DMS153 treated with DMSO at 0.1 percent for 48 hours (cell line): ENCODE data around the gene ATP5MC2.
"Not testable (repeated sequence)": the region's sequence is repeated elsewhere in the genome, so short reads cannot be mapped to it uniquely, and the experiment has no call there.

Experiments
- DNase-seq: peaks from one replicate; lab custom pipeline; 2025; ENCODE audit not compliant: unreplicated experiment; lab: John Stamatoyannopoulos, UW

ATP5MC2 gene

GRCh38 chr12:53653595-53653994 lies 22.3 kb downstream of the ATP5MC2 start:
- DNase-seq = no peak

DNA sequence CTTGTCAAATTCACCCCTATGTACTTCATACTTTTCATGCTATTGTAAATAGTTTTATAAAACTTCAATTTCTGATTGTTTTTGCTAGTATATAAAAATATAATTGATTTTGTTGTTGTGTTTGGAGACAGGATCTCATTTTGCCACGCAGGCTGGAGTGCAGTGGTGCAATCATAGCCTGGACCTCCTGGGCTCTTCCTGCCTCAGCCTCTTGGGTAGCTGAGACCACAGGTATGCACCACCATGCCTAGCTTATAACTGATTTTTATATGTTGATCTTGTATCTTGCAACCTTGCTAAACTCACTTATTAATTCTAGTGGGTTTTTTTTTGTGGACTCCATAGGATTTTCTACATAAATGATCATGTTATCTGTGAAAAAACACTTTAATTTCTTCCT lies 23.5 kb downstream of the ATP5MC2 start:
- no peak for DNase-seq

DNA sequence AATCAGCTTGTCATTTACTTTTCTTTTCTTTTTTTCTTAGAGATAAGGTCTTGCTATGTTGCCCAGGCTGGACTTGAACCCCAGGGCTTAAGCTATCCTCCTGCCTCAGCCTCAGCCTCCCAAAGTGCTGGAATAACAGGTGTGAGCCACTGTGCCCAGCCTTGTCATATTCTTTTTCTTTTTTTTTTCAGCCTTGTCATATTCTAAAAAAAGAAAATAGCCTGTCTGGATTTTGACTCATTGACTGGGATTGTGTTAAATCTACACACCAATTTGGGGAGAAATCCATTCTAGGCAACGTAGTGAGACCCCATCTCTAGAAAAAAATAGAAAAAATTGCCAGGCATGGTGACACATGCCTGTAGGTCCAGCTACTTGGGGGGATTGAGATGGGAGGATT lies 24.1 kb downstream of the ATP5MC2 start:
- no peak for DNase-seq

GRCh38 chr12:53646300-53646699 lies 29.6 kb downstream of the ATP5MC2 start:
- DNase-seq = not testable (repeated sequence)

DNA sequence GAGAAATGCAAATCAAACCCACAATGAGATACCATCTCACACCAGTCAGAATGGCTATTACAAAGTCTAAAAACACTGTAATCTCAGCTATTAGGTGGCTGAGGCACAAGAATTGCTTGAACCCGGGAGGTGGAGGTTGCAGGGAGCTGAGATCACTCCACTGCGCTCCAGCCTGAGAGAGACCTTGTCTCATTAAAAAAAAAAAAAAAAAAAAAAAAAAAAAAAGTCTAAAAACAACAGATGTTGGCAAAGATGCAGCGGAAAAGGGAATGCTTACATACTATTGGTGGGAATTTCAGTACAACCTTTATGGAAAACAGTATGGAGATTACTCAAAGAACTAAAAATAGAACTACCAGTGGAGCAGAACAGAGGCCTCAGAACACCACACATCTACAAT lies 30.7 kb downstream of the ATP5MC2 start:
- no peak for DNase-seq

DNA sequence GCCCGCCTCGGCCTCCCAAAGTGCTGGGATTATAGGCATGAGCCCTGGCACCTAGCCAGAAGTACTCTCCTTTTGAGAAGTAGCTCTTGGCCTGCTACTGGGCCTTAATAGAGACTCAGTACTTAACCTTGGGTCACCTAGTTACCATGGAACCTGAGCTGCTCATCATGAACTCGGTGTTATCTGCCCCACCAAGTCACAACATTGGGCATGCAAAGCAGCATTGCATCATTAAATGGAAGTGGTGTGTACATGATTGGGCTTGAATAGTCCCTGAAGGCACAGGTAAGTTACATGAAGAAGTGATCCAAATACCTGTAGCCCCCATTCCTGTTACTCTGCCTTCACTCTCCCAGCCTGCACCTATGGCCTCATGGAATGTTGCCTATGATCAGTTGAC lies 31.8 kb downstream of the ATP5MC2 start:
- DNase-seq = no peak

DNA sequence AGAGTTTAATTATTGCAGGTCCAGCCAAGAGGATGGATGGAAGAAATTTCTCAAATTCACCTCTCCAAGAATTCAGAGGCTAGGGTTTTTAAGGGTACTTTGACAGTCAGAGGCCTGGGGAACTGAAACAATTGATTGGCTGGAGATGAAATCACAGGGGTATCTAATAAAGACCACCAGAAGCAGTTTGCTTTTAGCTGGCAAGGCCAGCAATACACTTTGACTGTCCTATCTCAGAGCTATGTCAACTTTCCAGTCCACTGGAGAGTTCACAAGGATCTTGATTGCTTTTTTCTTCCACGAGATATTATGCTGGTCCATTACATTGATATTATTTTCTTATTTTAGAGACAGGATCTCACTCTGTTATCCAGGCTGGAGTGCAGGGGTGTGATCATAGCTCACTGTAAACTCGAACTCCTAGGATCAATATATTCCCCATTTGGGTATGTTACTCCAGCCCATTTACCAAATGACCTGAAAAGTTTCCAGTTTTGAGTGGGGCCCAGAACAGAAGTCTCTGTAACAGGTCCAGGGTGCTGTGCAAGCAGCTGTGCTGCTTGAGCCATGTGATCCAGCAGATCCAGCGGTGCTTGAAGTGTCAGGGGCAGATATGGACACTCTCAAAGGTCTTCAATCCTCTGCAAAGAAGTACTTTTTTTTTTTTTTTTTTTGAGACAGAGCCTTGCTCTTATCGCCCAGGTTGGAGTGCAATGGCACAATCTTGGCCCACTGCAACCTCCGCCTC lies 32.5 kb downstream of the ATP5MC2 start:
- DNase-seq = no peak

- no peak for DNase-seq
These were observed 37.8 kb downstream of the ATP5MC2 start for GRCh38 chr12:53638057-53638456.

- no peak for DNase-seq
These were observed 39.2 kb downstream of the ATP5MC2 start for GRCh38 chr12:53636641-53637040.

GRCh38 chr12:53635708-53636107 lies 40.2 kb downstream of the ATP5MC2 start:
- not testable (repeated sequence) for DNase-seq

- no peak for DNase-seq
These were observed 44.2 kb downstream of the ATP5MC2 start for GRCh38 chr12:53631721-53632120.

DNA sequence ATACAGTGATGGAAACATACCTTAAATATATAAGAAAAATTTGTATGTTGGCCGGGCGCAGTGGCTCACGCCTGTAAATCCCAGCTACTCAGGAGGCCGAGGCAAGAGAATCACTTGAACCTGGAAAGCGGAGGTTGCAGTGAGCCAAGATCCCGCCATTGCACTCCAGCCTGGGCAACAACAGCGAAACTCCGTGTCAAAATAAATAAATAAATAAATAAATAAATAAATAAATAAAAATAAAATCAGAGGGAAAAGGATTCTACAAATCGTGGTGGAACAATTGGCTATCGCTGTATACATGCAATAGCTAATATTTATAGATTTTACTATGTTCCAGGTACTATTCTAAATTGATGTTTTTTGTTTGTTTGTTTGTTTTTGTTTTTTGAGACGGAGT lies 48.0 kb downstream of the ATP5MC2 start:
- DNase-seq = no peak

DNA sequence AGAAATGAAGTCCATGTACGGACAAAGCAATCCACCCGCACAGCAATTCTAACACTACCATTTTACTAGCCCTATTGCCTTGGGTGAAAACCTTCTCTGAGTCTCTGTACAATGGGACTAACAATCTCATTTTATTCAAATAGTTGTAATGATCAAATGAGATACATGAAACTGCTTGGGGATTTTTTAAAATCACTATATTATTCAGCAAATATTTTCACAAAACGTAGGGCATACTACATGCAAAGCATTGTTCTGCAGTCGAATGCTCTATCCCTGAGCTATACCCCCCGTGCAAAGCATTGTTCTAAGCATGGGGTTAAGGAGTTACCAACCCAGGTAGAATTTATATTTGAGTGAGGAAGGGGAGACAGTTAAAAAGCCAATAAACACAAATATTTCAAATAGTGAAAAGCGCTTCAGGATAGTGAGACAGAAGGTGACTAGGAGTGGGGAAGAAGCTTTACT lies 49.1 kb downstream of the ATP5MC2 start:
- DNase-seq = peak; percentile 27

DNA sequence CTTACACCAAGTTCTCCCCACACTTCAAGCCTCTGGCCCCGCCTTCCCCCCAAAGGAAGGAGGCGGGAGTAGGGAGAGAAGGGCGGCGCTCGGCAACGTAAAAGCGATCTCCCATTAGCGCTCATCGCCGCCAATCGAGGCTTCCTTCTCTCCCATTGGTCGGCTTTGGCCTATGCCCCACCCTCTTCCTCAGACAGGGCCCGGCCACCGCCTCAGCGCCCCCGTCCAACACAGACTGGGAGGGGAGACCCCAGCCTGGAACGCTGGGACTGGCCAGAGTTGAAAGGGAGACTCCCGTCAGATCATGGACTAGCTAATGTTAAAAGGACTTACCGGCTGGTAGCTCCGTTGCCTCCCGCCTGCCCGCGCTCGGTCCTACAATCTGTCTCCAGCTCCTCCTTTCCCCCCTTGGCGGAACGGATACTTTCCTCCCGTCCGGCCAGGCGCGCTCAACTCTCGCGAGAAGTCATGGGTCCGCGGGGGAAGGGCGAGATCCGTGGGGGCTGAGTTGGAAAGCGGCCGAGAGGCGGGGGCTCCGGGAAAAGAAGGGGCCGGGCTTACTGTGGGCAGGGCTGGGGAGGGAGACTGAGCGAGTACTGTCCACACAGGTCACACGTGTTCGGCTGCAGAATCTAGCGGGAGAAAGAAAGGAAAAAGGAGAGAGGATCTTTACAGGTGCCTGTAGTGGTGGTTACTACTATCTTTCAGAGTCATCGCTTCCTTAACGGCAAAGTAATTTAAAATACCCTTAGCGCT lies 49.8 kb downstream of the ATP5MC2 start, which contains the start of gene ATF7:
ATF7 (minus strand) TSS at position 437 of the 756 bp plus-strand sequence. CDS start 25,382 bp downstream, outside the sequence.
- peak; percentile 93 for DNase-seq

GRCh38 chr12:53625373-53625945 lies 50.4 kb downstream of the ATP5MC2 start:
- DNase-seq = no peak

DNA sequence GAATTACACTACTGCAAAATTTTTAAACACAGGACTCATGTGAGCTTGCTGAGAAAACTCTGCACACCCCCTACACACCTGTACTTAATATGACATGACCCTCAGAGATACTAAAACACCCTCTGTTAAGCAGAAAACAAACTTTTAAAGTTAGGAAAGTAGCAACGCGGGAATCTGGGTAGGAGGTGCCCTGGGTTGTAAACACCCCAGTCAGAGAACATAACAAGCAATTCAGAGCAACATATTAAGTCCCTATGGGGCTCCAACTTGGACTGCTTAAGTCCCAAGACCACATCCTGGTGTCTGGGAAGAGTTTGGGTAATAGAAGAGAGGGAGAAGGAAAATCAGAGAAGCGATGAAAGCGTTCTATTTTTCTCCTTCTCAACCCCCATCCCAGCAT lies 50.9 kb downstream of the ATP5MC2 start:
- no peak for DNase-seq

GRCh38 chr12:53624458-53624857 lies 51.4 kb downstream of the ATP5MC2 start:
- DNase-seq = no peak

GRCh38 chr12:53623548-53624385 lies 52.1 kb downstream of the ATP5MC2 start:
- DNase-seq = no peak

DNA sequence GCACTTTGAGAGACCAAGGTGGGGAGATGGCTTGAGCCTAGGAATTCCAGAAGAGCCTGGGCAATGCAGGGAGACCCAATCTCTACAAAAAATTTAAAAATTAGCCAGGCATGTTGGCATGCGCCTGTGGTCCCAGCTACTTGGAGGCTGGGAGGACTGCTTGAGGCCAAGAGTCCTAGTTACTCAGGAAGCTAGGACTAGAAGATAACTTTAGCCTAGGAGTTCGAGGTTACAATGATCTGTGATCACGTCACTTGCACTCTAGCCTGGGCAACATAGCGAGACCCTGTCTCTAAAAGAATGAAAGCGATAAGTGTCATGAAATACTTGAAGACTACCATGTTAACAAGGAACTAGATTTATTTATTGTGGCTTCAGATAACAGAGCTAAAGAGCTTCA lies 53.2 kb downstream of the ATP5MC2 start:
- DNase-seq = no peak

DNA sequence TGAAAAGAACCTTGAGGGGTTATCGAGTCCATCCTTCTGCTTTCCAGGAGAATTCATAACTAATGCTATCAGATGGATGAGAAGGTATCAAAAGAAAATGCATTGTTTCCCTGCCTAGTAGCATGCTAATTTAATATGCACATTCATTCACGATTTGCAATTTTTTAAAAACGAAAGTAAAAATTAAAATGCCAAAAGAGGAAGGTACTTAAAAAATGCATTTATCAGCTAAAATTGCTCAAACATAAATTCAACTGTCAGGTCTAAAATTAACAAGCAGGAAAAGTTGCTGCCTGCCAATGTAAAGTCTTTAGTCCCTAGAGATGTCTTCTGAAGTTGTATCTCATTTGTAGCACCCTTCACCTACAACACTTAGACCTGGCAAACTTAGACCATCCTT lies 57.6 kb downstream of the ATP5MC2 start:
- no peak for DNase-seq

GRCh38 chr12:53617700-53618099 lies 58.2 kb downstream of the ATP5MC2 start:
- DNase-seq = no peak
